Mesothelial cell of epicardium (in vitro differentiated cells): ENCODE data around the gene CASP9. TPM values are rescaled to one million over a fixed set of nuclear protein-coding genes. Genes with fewer than 3 reads are reported as not detected.

Experiments used
- DNase-seq, 2 experiments: peaks; one replicate each; pipeline ENCODE4 v3.0.0; 2021; ENCODE audit warnings: low spot score in 2 of 2; ENCODE audit not compliant: unreplicated experiment in 2 of 2
- H3K27ac Mint-ChIP-seq: 2 replicates; pipeline ENCODE4 v1.8.0; 2021; ENCODE audit warnings: mixed read lengths
- H3K27me3 Mint-ChIP-seq: 2 replicates; pipeline ENCODE4 v1.8.0; 2021; ENCODE audit warnings: low read depth, mixed read lengths
- H3K36me3 Mint-ChIP-seq: 2 replicates; pipeline ENCODE4 v1.8.0; 2021; ENCODE audit warnings: mixed read lengths
- H3K4me1 Mint-ChIP-seq: 2 replicates; pipeline ENCODE4 v1.8.0; 2021; ENCODE audit warnings: mixed read lengths
- H3K4me3 Mint-ChIP-seq: 2 replicates; pipeline ENCODE4 v1.8.0; 2021; ENCODE audit warnings: mild to moderate bottlenecking, moderate library complexity, mixed read lengths
- H3K9me3 Mint-ChIP-seq: 2 replicates; pipeline ENCODE4 v1.8.0; 2021; ENCODE audit warnings: mixed read lengths
- total RNA-seq: library from RNA; stranded (reverse); gene quantifications from 3 replicates; pipeline ENCODE4 v1.2.1, GENCODE V29; 2021
- TF ChIP-seq, protein P1 (sequence below): fragments of 200-600 bp; sonication (generic); IDR thresholded peaks from one replicate; pipeline ENCODE4 v1.5.0; 2021; ENCODE audit warnings: antibody characterized with exemption; ENCODE audit not compliant: unreplicated experiment

CASP9 gene
- total RNA-seq, 1 donor from 2014 or later: 23.0 TPM

DNA sequence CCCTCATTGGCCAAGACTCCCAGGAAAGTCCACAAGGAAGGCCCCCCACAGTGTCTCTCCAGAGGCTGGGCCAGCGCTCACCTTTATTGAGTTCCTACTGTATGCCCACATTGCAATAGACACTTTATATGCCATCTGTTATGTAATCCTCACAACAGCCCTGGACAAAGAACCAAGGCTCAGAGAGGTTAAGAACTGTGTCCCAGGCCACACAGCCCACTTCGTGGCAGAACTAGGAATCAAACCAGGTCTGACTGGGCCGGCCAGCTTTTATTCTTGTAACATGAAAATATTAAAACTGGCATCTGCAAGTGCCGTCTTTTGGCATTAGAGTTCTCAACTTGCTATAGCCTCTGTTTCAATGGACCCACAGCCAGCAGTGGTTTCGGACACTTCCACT, 81.3 kb downstream of the CASP9 start:
- no peak overlapping the region for H3K27ac Mint-ChIP-seq
- no peak overlapping the region for H3K4me3 Mint-ChIP-seq
- H3K4me1 Mint-ChIP-seq: no peaks in the 10 kb centered on the region
- no peak for DNase-seq
- H3K9me3 Mint-ChIP-seq: no peaks in the 10 kb centered on the region
- peaks cover 15% of the 10 kb centered on the region for H3K27me3 Mint-ChIP-seq
- no peaks in the 10 kb centered on the region for H3K36me3 Mint-ChIP-seq
- TF ChIP-seq, protein P1, sequence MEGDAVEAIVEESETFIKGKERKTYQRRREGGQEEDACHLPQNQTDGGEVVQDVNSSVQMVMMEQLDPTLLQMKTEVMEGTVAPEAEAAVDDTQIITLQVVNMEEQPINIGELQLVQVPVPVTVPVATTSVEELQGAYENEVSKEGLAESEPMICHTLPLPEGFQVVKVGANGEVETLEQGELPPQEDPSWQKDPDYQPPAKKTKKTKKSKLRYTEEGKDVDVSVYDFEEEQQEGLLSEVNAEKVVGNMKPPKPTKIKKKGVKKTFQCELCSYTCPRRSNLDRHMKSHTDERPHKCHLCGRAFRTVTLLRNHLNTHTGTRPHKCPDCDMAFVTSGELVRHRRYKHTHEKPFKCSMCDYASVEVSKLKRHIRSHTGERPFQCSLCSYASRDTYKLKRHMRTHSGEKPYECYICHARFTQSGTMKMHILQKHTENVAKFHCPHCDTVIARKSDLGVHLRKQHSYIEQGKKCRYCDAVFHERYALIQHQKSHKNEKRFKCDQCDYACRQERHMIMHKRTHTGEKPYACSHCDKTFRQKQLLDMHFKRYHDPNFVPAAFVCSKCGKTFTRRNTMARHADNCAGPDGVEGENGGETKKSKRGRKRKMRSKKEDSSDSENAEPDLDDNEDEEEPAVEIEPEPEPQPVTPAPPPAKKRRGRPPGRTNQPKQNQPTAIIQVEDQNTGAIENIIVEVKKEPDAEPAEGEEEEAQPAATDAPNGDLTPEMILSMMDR: no peak

DNA sequence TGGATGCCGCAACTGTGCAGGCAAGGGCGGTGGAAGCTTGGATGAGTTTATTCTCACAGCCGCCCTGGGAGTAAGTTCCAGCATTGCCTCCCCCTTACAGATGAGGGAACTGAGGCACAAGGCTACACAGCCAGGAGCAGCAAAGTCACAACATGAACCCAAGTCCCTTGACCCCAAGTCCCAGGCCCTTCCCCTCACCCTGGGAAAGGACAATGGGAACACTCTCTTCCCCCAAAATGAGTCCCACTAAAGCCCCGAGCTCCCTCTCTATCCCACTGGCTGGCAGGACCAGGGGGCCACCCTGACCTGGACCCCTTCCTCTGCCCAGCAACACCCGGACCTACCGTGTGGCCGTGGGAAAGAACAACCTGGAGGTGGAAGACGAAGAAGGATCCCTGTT, 81.9 kb downstream of the CASP9 start:
- Mint-ChIP-seq H3K27ac (no peak overlapping the region), H3K36me3 (no peaks in the 10 kb centered on the region), H3K4me3 (no peak overlapping the region), H3K4me1 (no peaks in the 10 kb centered on the region), H3K9me3 (no peaks in the 10 kb centered on the region), H3K27me3 (peaks cover 9% of the 10 kb centered on the region)
- DNase-seq: no peak
- TF ChIP-seq, protein P1: no peak

Other genes starting within 250 kb of the CASP9 start
- gene EFHD2, start 114.3 kb downstream of the CASP9 start, total RNA-seq: 16.2 to 18.0 TPM (median 17.5 TPM) in 3 replicates
- gene CTRC, start 85.8 kb downstream of the CASP9 start, total RNA-seq: 0.13 to 1.2 TPM (median 0.38 TPM) in 3 replicates
- gene CELA2A, start 67.5 kb downstream of the CASP9 start, total RNA-seq: not detected in 3 replicates
- not detected in 3 replicates for gene CELA2B, start 48.1 kb downstream of the CASP9 start, total RNA-seq
- gene DNAJC16, start 2.6 kb upstream of the CASP9 start, total RNA-seq: 24.5 to 28.7 TPM (median 24.7 TPM) in 3 replicates
- gene AGMAT, start 60.8 kb upstream of the CASP9 start, total RNA-seq: 0.16 to 0.31 TPM (median 0.25 TPM) in 3 replicates
- gene DDI2, start 93.2 kb upstream of the CASP9 start, total RNA-seq: 31.7 to 34.5 TPM (median 34.1 TPM) in 3 replicates
- gene PLEKHM2, start 160.1 kb upstream of the CASP9 start, total RNA-seq: 59.9 to 63.0 TPM (median 60.6 TPM) in 3 replicates
- gene SLC25A34, start 212.0 kb upstream of the CASP9 start, total RNA-seq: 6.1 to 7.0 TPM (median 6.6 TPM) in 3 replicates
- gene TMEM82, start 218.3 kb upstream of the CASP9 start, total RNA-seq: not detected in 3 replicates
- 101 to 103 TPM (median 101 TPM) in 3 replicates for gene FBLIM1, start 234.6 kb upstream of the CASP9 start, total RNA-seq